Measurements from ENCODE around the gene KCNJ8. TPM values are rescaled to one million over a fixed set of nuclear protein-coding genes. Genes with fewer than 3 reads are reported as not detected.
"Not testable (repeated sequence)": the region's sequence is repeated elsewhere in the genome, so short reads cannot be mapped to it uniquely, and the experiment has no call there.

KCNJ8 gene
- total RNA-seq, 1 experiment from 2014 or later = not detected

DNA sequence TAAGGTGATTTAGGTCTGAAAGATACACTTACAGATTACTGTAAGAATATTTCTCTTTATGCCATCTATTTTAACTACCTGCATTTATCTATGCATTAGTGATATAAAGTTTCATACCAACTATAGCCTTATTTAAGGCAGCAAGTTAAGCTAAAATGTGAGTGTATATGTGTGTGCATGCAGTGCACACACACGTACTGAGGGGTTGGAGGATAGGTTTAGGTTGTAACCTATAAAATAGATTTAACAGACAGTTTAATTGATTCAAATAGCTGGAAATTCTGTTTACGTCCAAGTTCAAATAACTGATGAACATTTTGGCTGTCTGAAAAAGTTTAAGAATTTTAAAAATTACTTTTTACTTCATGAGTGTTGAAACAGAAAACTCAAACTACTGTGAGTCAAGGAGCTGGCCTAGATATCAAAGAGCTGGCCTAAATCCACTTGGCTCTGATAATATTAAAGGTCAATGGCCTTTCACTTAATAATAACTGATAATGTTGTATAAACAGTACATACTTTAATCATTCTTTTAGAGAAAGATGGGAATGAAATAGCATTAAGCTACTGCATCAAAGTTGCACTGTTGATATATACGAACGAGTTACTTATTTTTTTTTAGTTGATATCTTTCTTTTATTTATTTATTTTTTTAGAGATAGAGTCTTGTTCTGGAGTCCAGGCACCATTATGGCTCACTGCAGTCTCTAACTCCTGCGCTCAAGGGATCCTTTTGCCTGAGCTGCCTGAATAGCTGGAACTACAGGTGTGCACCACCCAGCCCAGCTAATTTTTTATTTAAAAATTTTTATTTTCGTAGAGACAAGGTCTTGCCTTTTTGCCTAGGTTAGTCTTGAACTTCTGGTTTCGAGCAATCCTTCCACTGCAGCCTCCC, 13.8 kb upstream of the KCNJ8 start:
- Histone ChIP-seq H3K4me1 (ENCODE audit: control insufficient read depth, insufficient read depth, low read length) (no peaks in the 10 kb centered on the region), H3K4me3 (ENCODE audit: low read depth in 2 of 2, low read length in 2 of 2) (no peak overlapping the region), H3K27ac (ENCODE audit: low read length) (no peak overlapping the region), H3K36me3 (ENCODE audit: control insufficient read depth, insufficient read depth, low read length) (no peaks in the 10 kb centered on the region), H3K9me3 (ENCODE audit: control insufficient read depth, insufficient read depth, low read depth, low read length) (no peaks in the 10 kb centered on the region), H3K27me3 (ENCODE audit: control insufficient read depth, insufficient read depth, low read length) (no peaks in the 10 kb centered on the region)
- ATAC-seq = no peak
- intact Hi-C loops (cut with micrococcal nuclease; ENCODE audit: unreplicated experiment) = no loop called here
- in situ Hi-C loops (cut with HindIII; ENCODE audit: low pct_unique_long_range_greater_than_20kb, low sequenced_read_pairs) = no loop called here
- ChIA-PET CTCF (no interaction called here), POLR2A (no interaction called here)
- TF ChIP-seq, protein P1, sequence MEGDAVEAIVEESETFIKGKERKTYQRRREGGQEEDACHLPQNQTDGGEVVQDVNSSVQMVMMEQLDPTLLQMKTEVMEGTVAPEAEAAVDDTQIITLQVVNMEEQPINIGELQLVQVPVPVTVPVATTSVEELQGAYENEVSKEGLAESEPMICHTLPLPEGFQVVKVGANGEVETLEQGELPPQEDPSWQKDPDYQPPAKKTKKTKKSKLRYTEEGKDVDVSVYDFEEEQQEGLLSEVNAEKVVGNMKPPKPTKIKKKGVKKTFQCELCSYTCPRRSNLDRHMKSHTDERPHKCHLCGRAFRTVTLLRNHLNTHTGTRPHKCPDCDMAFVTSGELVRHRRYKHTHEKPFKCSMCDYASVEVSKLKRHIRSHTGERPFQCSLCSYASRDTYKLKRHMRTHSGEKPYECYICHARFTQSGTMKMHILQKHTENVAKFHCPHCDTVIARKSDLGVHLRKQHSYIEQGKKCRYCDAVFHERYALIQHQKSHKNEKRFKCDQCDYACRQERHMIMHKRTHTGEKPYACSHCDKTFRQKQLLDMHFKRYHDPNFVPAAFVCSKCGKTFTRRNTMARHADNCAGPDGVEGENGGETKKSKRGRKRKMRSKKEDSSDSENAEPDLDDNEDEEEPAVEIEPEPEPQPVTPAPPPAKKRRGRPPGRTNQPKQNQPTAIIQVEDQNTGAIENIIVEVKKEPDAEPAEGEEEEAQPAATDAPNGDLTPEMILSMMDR (IDR thresholded peaks at IDR 0.05) = no peak
- DNase-seq (ENCODE audit: low read depth, low spot score) = no peak
- BruUV-seq (replicated peaks) = no TSS peak

GRCh38 chr12:21786041-21786531, 11.6 kb upstream of the KCNJ8 start:
- intact Hi-C loops (cut with micrococcal nuclease; ENCODE audit: unreplicated experiment) (no loop called here), in situ Hi-C loops (cut with HindIII; ENCODE audit: low pct_unique_long_range_greater_than_20kb, low sequenced_read_pairs) (no loop called here)
- ChIA-PET POLR2A (no interaction called here), CTCF (no interaction called here)
- H3K4me3 ChIP-seq (ENCODE audit: low read depth in 2 of 2, low read length in 2 of 2) = no peak overlapping the region
- H3K27me3 ChIP-seq (ENCODE audit: control insufficient read depth, insufficient read depth, low read length) = no peaks in the 10 kb centered on the region
- no peaks in the 10 kb centered on the region for H3K36me3 ChIP-seq (ENCODE audit: control insufficient read depth, insufficient read depth, low read length)
- H3K9me3 ChIP-seq (ENCODE audit: control insufficient read depth, insufficient read depth, low read depth, low read length) = no peaks in the 10 kb centered on the region
- ATAC-seq (no peak), DNase-seq (ENCODE audit: low read depth, low spot score) (no peak)
- H3K27ac ChIP-seq (ENCODE audit: low read length) = no peak overlapping the region
- TF ChIP-seq, protein P1 (IDR thresholded peaks at IDR 0.05) = no peak
- no peak for TF ChIP-seq TCF7L2 (IDR thresholded peaks at IDR 0.05; ENCODE audit: low read depth, low read length)
- TF ChIP-seq, protein P2, sequence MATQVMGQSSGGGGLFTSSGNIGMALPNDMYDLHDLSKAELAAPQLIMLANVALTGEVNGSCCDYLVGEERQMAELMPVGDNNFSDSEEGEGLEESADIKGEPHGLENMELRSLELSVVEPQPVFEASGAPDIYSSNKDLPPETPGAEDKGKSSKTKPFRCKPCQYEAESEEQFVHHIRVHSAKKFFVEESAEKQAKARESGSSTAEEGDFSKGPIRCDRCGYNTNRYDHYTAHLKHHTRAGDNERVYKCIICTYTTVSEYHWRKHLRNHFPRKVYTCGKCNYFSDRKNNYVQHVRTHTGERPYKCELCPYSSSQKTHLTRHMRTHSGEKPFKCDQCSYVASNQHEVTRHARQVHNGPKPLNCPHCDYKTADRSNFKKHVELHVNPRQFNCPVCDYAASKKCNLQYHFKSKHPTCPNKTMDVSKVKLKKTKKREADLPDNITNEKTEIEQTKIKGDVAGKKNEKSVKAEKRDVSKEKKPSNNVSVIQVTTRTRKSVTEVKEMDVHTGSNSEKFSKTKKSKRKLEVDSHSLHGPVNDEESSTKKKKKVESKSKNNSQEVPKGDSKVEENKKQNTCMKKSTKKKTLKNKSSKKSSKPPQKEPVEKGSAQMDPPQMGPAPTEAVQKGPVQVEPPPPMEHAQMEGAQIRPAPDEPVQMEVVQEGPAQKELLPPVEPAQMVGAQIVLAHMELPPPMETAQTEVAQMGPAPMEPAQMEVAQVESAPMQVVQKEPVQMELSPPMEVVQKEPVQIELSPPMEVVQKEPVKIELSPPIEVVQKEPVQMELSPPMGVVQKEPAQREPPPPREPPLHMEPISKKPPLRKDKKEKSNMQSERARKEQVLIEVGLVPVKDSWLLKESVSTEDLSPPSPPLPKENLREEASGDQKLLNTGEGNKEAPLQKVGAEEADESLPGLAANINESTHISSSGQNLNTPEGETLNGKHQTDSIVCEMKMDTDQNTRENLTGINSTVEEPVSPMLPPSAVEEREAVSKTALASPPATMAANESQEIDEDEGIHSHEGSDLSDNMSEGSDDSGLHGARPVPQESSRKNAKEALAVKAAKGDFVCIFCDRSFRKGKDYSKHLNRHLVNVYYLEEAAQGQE (IDR thresholded peaks at IDR 0.05; ENCODE audit: insufficient read depth in 1 of 2, low read depth in 2 of 2, low read length in 1 of 2) = no peak
- no TSS peak for BruUV-seq (replicated peaks)
- H3K4me1 ChIP-seq (ENCODE audit: control insufficient read depth, insufficient read depth, low read length) = no peaks in the 10 kb centered on the region

GRCh38 chr12:21782723-21783122, 8.2 kb upstream of the KCNJ8 start:
- H3K27me3 ChIP-seq (ENCODE audit: control insufficient read depth, insufficient read depth, low read length); H3K4me3 ChIP-seq (ENCODE audit: low read depth in 2 of 2, low read length in 2 of 2); H3K9me3 ChIP-seq (ENCODE audit: control insufficient read depth, insufficient read depth, low read depth, low read length); in situ Hi-C loops (cut with HindIII; ENCODE audit: low pct_unique_long_range_greater_than_20kb, low sequenced_read_pairs); intact Hi-C loops (cut with micrococcal nuclease; ENCODE audit: unreplicated experiment); H3K4me1 ChIP-seq (ENCODE audit: control insufficient read depth, insufficient read depth, low read length); DNase-seq (ENCODE audit: low read depth, low spot score); H3K36me3 ChIP-seq (ENCODE audit: control insufficient read depth, insufficient read depth, low read length); CTCF ChIA-PET; BruUV-seq (replicated peaks); ATAC-seq; POLR2A ChIA-PET; H3K27ac ChIP-seq (ENCODE audit: low read length): not testable (repeated sequence)
